Ishikawa (cell line): Measurements from ENCODE around the gene BMS1.

Experiments used
- CEBPB ChIP-seq: IDR thresholded peaks from 2 replicates; pipeline ENCODE4 v1.6.1; 2012
- CREB1 ChIP-seq: IDR thresholded peaks from 2 replicates; pipeline ENCODE4 v1.6.1; 2012; ENCODE audit warnings: low read depth
- EGR1 ChIP-seq: IDR thresholded peaks from 2 replicates; pipeline ENCODE4 v1.6.1; 2012
- EP300 ChIP-seq: IDR thresholded peaks from 2 replicates; pipeline ENCODE4 v1.6.1; 2012; ENCODE audit warnings: borderline replicate concordance
- RAD21 ChIP-seq: IDR thresholded peaks from 2 replicates; pipeline ENCODE4 v1.6.1; 2012; ENCODE audit warnings: low read depth
- REST ChIP-seq: IDR thresholded peaks from 2 replicates; pipeline ENCODE4 v1.6.1; 2012; ENCODE audit warnings: low read depth, mild to moderate bottlenecking
- TAF1 ChIP-seq: IDR thresholded peaks from 2 replicates; pipeline ENCODE4 v1.6.1; 2012; ENCODE audit warnings: low read depth, mild to moderate bottlenecking
- YY1 ChIP-seq: IDR thresholded peaks from 2 replicates; pipeline ENCODE4 v1.6.1; 2012; ENCODE audit warnings: low read depth
- TF ChIP-seq, protein P1 (sequence below): IDR thresholded peaks from 2 replicates; pipeline ENCODE4 v1.6.1; 2012

DNA sequence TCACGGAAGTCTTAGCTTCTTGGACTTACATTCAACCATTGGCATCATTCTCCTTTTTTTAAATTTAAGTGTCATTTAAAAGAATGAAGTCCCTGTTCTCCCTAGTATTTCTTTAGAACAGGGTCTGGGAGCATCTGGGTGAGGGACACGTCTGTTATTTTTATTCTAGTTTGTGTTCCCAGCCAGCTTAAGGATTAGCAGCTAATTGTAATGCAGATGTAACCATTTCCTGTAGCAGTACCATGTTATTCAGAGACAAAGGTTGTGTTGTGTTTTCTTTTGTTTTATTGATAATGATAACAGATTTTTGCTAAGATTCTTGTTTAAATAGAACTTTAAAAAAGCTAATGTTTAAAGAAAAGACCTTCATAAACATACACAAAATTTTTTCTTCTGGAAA, 34.3 kb downstream of the BMS1 start:
- TF ChIP-seq TAF1 (no peak), EGR1 (no peak), EP300 (no peak), RAD21 (no peak), YY1 (no peak), REST (no peak), CREB1 (no peak), CEBPB (no peak)
- TF ChIP-seq, protein P1, sequence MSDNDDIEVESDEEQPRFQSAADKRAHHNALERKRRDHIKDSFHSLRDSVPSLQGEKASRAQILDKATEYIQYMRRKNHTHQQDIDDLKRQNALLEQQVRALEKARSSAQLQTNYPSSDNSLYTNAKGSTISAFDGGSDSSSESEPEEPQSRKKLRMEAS: no peak
